ENCODE measurements around the gene CFAP221. TPM values are rescaled to one million over a fixed set of nuclear protein-coding genes. Genes with fewer than 3 reads are reported as not detected.

The CFAP221 gene
- total RNA-seq, 2 donors from 2014 or later = 0.56 TPM; not detected in 1

DNA sequence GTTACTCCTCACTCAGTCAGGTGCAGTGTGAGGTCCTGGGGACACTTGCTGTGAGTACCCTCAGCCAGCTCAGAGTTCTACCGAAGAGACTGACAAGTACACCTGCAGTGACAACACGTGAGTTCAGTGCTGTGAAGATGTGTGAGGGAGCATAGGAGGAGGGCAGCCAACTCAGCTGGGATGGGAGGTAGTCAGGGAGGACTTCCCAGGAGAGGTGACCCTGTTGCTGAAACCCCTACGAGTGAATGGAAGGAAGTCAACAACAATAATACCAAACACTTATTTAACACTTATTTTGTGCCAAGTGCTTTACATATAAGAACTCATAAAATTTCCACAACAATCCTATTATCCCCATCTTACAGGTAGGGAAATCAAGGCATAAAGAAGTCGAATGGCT, 145.0 kb downstream of the CFAP221 start:
- Histone ChIP-seq H3K4me1 (ENCODE audit: control insufficient read depth in 1 of 2, low read depth in 2 of 2) (no peaks in the 10 kb centered on the region), H3K36me3 (no peaks in the 10 kb centered on the region), H3K27ac (no peak overlapping the region), H3K9me3 (no peaks in the 10 kb centered on the region), H3K4me3 (no peak overlapping the region), H3K27me3 (replicated peaks; ENCODE audit: insufficient read depth) (no peaks in the 10 kb centered on the region)
- TF ChIP-seq, protein P1, sequence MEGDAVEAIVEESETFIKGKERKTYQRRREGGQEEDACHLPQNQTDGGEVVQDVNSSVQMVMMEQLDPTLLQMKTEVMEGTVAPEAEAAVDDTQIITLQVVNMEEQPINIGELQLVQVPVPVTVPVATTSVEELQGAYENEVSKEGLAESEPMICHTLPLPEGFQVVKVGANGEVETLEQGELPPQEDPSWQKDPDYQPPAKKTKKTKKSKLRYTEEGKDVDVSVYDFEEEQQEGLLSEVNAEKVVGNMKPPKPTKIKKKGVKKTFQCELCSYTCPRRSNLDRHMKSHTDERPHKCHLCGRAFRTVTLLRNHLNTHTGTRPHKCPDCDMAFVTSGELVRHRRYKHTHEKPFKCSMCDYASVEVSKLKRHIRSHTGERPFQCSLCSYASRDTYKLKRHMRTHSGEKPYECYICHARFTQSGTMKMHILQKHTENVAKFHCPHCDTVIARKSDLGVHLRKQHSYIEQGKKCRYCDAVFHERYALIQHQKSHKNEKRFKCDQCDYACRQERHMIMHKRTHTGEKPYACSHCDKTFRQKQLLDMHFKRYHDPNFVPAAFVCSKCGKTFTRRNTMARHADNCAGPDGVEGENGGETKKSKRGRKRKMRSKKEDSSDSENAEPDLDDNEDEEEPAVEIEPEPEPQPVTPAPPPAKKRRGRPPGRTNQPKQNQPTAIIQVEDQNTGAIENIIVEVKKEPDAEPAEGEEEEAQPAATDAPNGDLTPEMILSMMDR (IDR thresholded peaks at IDR 0.05) = no peak
- ATAC-seq (ENCODE audit: insufficient number of reproducible peaks, low FRiP score, low read depth) (no peak), DNase-seq (ENCODE audit: low spot score) (no peak)

DNA sequence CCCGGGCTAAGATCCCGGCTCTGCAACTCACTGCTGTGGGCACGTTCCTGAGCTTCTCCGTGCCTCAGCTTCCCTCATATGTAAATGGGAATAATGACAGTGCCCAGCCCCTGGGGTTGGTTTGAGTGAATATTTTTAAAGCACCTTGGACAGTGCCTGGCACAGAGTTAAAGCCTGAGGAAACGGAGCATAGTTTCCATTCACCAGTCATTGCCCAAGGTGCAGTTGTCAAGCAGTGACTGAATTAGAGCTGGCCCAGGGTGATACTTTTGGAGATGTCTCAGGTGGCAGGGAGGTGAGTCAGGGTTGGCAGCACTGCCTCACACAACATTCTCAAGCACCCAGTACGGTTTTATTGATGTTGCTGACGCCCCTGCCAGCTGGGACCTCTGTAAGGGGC, 146.9 kb downstream of the CFAP221 start:
- no peak for DNase-seq (ENCODE audit: low spot score)

DNA sequence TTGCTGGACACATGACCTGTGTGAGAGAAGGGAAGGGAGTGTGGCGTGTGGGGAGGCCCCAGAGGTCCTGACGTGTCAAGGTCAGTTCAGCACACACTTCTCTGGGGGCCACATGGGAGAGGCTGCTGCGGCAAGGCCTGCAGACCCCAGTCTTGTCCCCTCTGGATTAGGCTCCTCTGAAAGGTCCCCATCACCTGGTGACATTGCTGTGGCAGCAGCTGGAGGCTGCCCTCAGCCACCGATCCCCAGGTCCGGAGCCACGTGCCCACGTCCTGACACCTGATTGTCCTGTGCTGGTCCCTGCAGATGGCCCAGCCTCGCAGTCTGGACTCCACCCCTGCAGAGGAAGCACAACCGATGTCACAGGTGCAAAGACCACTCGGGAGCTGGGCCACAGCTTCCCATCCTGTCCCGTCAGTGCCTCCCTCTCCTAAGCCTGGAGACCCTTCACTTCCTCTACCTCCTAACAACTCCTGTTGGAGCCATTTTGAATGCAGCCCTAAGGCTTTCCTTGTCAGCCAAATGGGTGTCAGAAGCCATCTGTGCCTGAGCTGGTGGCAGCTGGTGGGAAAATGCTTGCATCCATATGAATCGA, 147.5 kb downstream of the CFAP221 start:
- TF ChIP-seq, protein P1 (IDR thresholded peaks at IDR 0.05) = no peak
- DNase-seq (ENCODE audit: low spot score) (no peak), ATAC-seq (ENCODE audit: insufficient number of reproducible peaks, low FRiP score, low read depth) (no peak)
- no peaks in the 10 kb centered on the region for H3K36me3 ChIP-seq
- H3K27ac ChIP-seq = no peak overlapping the region
- H3K4me3 ChIP-seq = no peak overlapping the region
- H3K4me1 ChIP-seq (ENCODE audit: control insufficient read depth in 1 of 2, low read depth in 2 of 2) = peaks cover 0 to 9% of the 10 kb centered on the region in 2 donors
- H3K27me3 ChIP-seq (replicated peaks; ENCODE audit: insufficient read depth) = no peaks in the 10 kb centered on the region
- H3K9me3 ChIP-seq = no peaks in the 10 kb centered on the region

More for the DNA sequence above, 146.9 kb downstream of the CFAP221 start:
- no peak overlapping the region for H3K4me3 ChIP-seq
- no peak for ATAC-seq (ENCODE audit: insufficient number of reproducible peaks, low FRiP score, low read depth)
- no peak overlapping the region for H3K27ac ChIP-seq
- no peaks in the 10 kb centered on the region for H3K36me3 ChIP-seq
- H3K9me3 ChIP-seq = no peaks in the 10 kb centered on the region
- peaks cover 0 to 9% of the 10 kb centered on the region in 2 donors for H3K4me1 ChIP-seq (ENCODE audit: control insufficient read depth in 1 of 2, low read depth in 2 of 2)
- H3K27me3 ChIP-seq (replicated peaks; ENCODE audit: insufficient read depth) = no peaks in the 10 kb centered on the region
- TF ChIP-seq, protein P1 (IDR thresholded peaks at IDR 0.05) = no peak

DNA sequence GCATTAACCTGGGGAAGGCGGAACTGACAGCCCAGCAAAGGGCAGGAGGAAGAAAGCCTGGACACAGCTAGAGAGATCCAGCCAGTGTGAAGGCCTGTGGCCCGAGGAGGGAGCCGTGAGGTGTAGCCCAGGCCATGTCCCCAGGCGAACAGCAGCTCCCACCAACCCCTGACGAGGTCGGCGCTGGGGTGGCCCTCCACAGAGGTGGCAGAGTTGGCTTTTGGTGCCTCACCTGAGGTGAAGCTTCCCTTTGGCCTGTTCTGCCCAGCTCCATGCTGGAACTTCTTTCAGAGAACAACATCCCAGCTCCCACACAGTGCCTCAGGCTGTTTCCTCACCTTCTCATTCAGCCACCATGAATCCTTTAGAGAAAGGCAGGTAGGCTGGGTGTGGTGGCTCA, 148.1 kb downstream of the CFAP221 start:
- Histone ChIP-seq H3K4me1 (ENCODE audit: control insufficient read depth in 1 of 2, low read depth in 2 of 2) (peaks cover 0 to 9% of the 10 kb centered on the region in 2 donors), H3K27me3 (replicated peaks; ENCODE audit: insufficient read depth) (no peaks in the 10 kb centered on the region), H3K36me3 (no peaks in the 10 kb centered on the region), H3K4me3 (no peak overlapping the region), H3K9me3 (no peaks in the 10 kb centered on the region), H3K27ac (no peak overlapping the region)
- ATAC-seq (ENCODE audit: insufficient number of reproducible peaks, low FRiP score, low read depth) = no peak
- TF ChIP-seq, protein P1 (IDR thresholded peaks at IDR 0.05) = no peak
- DNase-seq (ENCODE audit: low spot score) = no peak

DNA sequence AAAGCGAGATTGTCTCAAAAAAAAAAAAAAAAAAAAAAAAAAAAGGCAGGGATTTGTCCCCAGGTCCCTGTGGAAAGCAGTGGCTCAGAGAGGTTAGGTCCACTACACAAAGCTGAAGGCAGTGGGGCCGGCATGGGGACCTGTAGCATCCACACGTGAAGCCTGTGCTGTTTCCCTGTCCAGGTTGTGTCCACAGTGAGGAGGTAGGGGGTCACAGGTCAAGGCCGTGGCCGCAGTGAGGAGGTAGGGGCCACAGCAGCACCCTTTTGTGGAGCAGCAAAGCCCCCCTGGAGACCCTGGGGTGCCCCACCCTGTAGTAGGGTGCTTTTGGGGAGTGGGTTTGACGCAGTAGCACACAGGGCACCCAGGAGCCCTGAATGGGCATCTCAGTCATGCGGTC, 148.7 kb downstream of the CFAP221 start:
- H3K27ac ChIP-seq = no peak overlapping the region
- H3K9me3 ChIP-seq = no peaks in the 10 kb centered on the region
- H3K36me3 ChIP-seq = no peaks in the 10 kb centered on the region
- no peak for ATAC-seq (ENCODE audit: insufficient number of reproducible peaks, low FRiP score, low read depth)
- peaks cover 0 to 9% of the 10 kb centered on the region in 2 donors for H3K4me1 ChIP-seq (ENCODE audit: control insufficient read depth in 1 of 2, low read depth in 2 of 2)
- TF ChIP-seq, protein P1 (IDR thresholded peaks at IDR 0.05) = no peak
- H3K4me3 ChIP-seq = no peak overlapping the region
- H3K27me3 ChIP-seq (replicated peaks; ENCODE audit: insufficient read depth) = no peaks in the 10 kb centered on the region
- DNase-seq (ENCODE audit: low spot score) = no peak
